ENCODE data around the gene LSM2. TPM values are rescaled to one million over a fixed set of nuclear protein-coding genes. Genes with fewer than 3 reads are reported as not detected.

LSM2 gene
- total and polyA plus RNA-seq, 9 donors: 41.3 to 64.3 (median 55.3) TPM

DNA sequence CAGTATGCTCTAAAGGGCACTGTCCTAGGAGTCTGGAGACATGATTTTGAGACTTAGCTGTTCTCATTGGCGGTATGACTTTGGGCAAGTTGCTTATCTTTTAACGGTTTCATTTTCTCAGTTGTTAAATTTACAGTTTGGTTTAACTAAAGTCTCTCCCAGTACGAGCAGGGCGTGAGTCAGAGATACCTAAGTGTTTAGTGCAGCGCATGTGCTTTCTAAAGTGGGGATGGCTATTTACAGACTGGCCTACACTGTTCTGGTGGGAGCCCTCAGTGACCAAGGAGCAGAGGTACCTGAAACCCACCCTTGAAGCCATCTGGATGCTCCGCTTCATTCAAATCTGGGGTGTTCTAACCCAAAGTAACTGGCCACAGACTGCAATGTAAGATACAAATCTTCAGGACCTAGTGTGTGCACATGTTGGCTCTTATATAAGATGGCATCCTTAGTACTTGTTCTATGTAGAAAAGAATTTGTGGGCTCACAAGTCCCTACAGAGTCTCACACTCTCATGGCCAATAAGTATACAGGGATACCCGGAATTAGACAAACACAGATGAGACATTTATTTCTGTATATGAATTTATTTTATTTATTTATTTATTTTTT lies 56.2 kb downstream of the LSM2 start:
- H3K27ac ChIP-seq (ENCODE audit: low read length): no peak overlapping the region
- 88% methylated on average over 6 of the region's 7 CpGs for WGBS (ENCODE audit: insufficient coverage)

DNA sequence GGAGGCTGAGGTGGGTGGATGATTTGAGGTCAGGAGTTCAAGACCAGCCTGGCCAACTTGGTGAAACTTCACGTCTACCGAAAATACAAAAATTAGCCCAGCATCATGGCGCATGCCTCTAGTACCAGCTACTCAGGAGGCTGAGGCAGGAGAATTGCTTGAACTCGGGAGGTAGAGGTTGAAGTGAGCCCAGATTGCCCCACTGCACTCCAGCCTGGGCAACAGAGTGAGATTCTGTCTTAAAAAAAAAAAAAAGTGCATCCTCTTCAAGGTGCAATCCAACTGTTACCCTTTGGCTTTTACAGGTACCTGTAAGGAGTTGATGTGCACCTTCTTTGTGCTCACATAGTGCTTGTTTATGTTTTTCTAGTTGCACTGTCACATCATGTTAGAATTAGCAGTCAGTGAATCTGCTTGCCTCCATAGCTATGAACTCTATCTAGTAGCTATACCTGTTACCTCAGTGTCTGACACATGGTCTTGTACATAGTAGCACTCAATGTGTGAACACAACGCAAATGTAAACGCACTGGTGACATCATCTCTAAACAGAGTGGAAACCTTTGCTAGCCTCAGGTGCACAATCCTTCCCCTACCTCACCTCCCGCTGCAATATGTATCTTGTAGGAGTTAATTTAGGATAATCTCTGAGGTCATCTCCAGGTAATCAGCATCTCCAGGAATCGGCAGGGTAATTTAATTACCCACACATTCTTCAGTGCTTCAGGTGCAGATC lies 57.3 kb downstream of the LSM2 start:
- DNase-seq: no peak
- no peaks in the 10 kb centered on the region for H3K9me3 ChIP-seq (replicated peaks; ENCODE audit: control insufficient read depth, low read depth, low read length)
- no peaks in the 10 kb centered on the region for H3K27me3 ChIP-seq (ENCODE audit: control insufficient read depth, insufficient read depth, low read length)
- peaks cover 11% of the 10 kb centered on the region for H3K36me3 ChIP-seq (ENCODE audit: control insufficient read depth, insufficient read depth, low read length)
- no peak overlapping the region for H3K27ac ChIP-seq (ENCODE audit: low read length)
- 80% methylated on average over 1 of the region's 8 CpGs for WGBS (ENCODE audit: insufficient coverage)
- H3K4me3 ChIP-seq (ENCODE audit: low read length): no peak overlapping the region
- H3K4me1 ChIP-seq (ENCODE audit: control insufficient read depth, insufficient read depth, low read length): no peaks in the 10 kb centered on the region

More for the DNA sequence above, 56.2 kb downstream of the LSM2 start:
- H3K4me3 ChIP-seq (ENCODE audit: low read length): no peak overlapping the region
- no peaks in the 10 kb centered on the region for H3K9me3 ChIP-seq (replicated peaks; ENCODE audit: control insufficient read depth, low read depth, low read length)
- no peaks in the 10 kb centered on the region for H3K27me3 ChIP-seq (ENCODE audit: control insufficient read depth, insufficient read depth, low read length)
- peaks cover 11% of the 10 kb centered on the region for H3K36me3 ChIP-seq (ENCODE audit: control insufficient read depth, insufficient read depth, low read length)
- DNase-seq: no peak
- H3K4me1 ChIP-seq (ENCODE audit: control insufficient read depth, insufficient read depth, low read length): no peaks in the 10 kb centered on the region

Other genes with a start within 250 kb of the LSM2 start
Only the 30 nearest of the 40 such genes appear.
- gene BAG6, start 154.3 kb downstream of the LSM2 start, total RNA-seq: 150 TPM
- 100 to 1,000 TPM; 170 to 229 (median 214) TPM for gene BAG6, start 154.3 kb downstream of the LSM2 start, polyA plus RNA-seq (ENCODE audit: insufficient read depth in 1 of 8, insufficient read length in 8 of 8, low replicate concordance in 1 of 8)
- gene APOM, start 151.1 kb downstream of the LSM2 start, total RNA-seq: 2.6 TPM
- 1 to 10 TPM; 3.5 to 8.5 (median 4.1) TPM for gene APOM, start 151.1 kb downstream of the LSM2 start, polyA plus RNA-seq (ENCODE audit: insufficient read depth in 1 of 8, insufficient read length in 8 of 8, low replicate concordance in 1 of 8)
- gene C6orf47, start 146.2 kb downstream of the LSM2 start, total RNA-seq: 17.1 TPM
- gene C6orf47, start 146.2 kb downstream of the LSM2 start, polyA plus RNA-seq (ENCODE audit: insufficient read depth in 1 of 8, insufficient read length in 8 of 8, low replicate concordance in 1 of 8): 10 to 100 TPM; 13.7 to 18.9 (median 14.7) TPM
- gene GPANK1, start 142.0 kb downstream of the LSM2 start, total RNA-seq: 9.8 TPM
- 10 to 100 TPM; 13.8 to 19.0 (median 15.7) TPM for gene GPANK1, start 142.0 kb downstream of the LSM2 start, polyA plus RNA-seq (ENCODE audit: insufficient read depth in 1 of 8, insufficient read length in 8 of 8, low replicate concordance in 1 of 8)
- 107 TPM for gene CSNK2B, start 140.9 kb downstream of the LSM2 start, total RNA-seq
- gene CSNK2B, start 140.9 kb downstream of the LSM2 start, polyA plus RNA-seq (ENCODE audit: insufficient read depth in 1 of 8, insufficient read length in 8 of 8, low replicate concordance in 1 of 8): 100 to 1,000 TPM; 127 to 175 (median 140) TPM
- 4.9 TPM for gene LY6G5B, start 137.0 kb downstream of the LSM2 start, total RNA-seq
- gene LY6G5B, start 137.0 kb downstream of the LSM2 start, polyA plus RNA-seq (ENCODE audit: insufficient read depth in 1 of 8, insufficient read length in 8 of 8, low replicate concordance in 1 of 8): 10 to 100 TPM in 5 of 8 donors, 1 to 10 TPM in 3; 5.8 to 16.7 (median 12.8) TPM
- 0.80 TPM for gene LY6G5C, start 125.9 kb downstream of the LSM2 start, total RNA-seq
- 1 to 10 TPM in 7 of 8 donors, under 1 TPM in 1; 0.70 to 3.9 (median 2.2) TPM for gene LY6G5C, start 125.9 kb downstream of the LSM2 start, polyA plus RNA-seq (ENCODE audit: insufficient read depth in 1 of 8, insufficient read length in 8 of 8, low replicate concordance in 1 of 8)
- gene ABHD16A, start 103.6 kb downstream of the LSM2 start, total RNA-seq: 50.8 TPM
- 10 to 100 TPM; 42.0 to 55.8 (median 44.9) TPM for gene ABHD16A, start 103.6 kb downstream of the LSM2 start, polyA plus RNA-seq (ENCODE audit: insufficient read depth in 1 of 8, insufficient read length in 8 of 8, low replicate concordance in 1 of 8)
- not detected for gene LY6G6F, start 100.1 kb downstream of the LSM2 start, total RNA-seq
- not detected for gene LY6G6F, start 100.1 kb downstream of the LSM2 start, polyA plus RNA-seq (ENCODE audit: insufficient read depth in 1 of 8, insufficient read length in 8 of 8, low replicate concordance in 1 of 8)
- gene LY6G6D, start 91.6 kb downstream of the LSM2 start, total RNA-seq: 0.58 TPM
- 1 to 10 TPM in 1 of 8 donors, under 1 TPM in 4, not detected in 3; 0.31 to 1.7 (median 0.75) TPM for gene LY6G6D, start 91.6 kb downstream of the LSM2 start, polyA plus RNA-seq (ENCODE audit: insufficient read depth in 1 of 8, insufficient read length in 8 of 8, low replicate concordance in 1 of 8)
- gene LY6G6C, start 85.2 kb downstream of the LSM2 start, total RNA-seq: 0.09 TPM
- 1 to 10 TPM in 1 of 8 donors, under 1 TPM in 6, not detected in 1; 0.15 to 1.2 (median 0.37) TPM for gene LY6G6C, start 85.2 kb downstream of the LSM2 start, polyA plus RNA-seq (ENCODE audit: insufficient read depth in 1 of 8, insufficient read length in 8 of 8, low replicate concordance in 1 of 8)
- gene MPIG6B, start 83.6 kb downstream of the LSM2 start, total RNA-seq: 0.09 TPM
- gene MPIG6B, start 83.6 kb downstream of the LSM2 start, polyA plus RNA-seq (ENCODE audit: insufficient read depth in 1 of 8, insufficient read length in 8 of 8, low replicate concordance in 1 of 8): 1 to 10 TPM in 1 of 8 donors, under 1 TPM in 7; 0.44 to 1.2 (median 0.74) TPM
- gene DDAH2, start 77.7 kb downstream of the LSM2 start, total RNA-seq: 101 TPM
- 100 to 1,000 TPM; 111 to 147 (median 135) TPM for gene DDAH2, start 77.7 kb downstream of the LSM2 start, polyA plus RNA-seq (ENCODE audit: insufficient read depth in 1 of 8, insufficient read length in 8 of 8, low replicate concordance in 1 of 8)
- 219 TPM for gene CLIC1, start 70.4 kb downstream of the LSM2 start, total RNA-seq
- gene CLIC1, start 70.4 kb downstream of the LSM2 start, polyA plus RNA-seq (ENCODE audit: insufficient read depth in 1 of 8, insufficient read length in 8 of 8, low replicate concordance in 1 of 8): 100 to 1,000 TPM; 117 to 177 (median 152) TPM
- 9.1 TPM for gene MSH5, start 67.0 kb downstream of the LSM2 start, total RNA-seq
- 10 to 100 TPM in 6 of 8 donors, 1 to 10 TPM in 2; 5.3 to 20.8 (median 11.5) TPM for gene MSH5, start 67.0 kb downstream of the LSM2 start, polyA plus RNA-seq (ENCODE audit: insufficient read depth in 1 of 8, insufficient read length in 8 of 8, low replicate concordance in 1 of 8)
- gene SAPCD1, start 44.3 kb downstream of the LSM2 start, total RNA-seq: 2.7 TPM
- 1 to 10 TPM; 1.4 to 6.3 (median 2.9) TPM for gene SAPCD1, start 44.3 kb downstream of the LSM2 start, polyA plus RNA-seq (ENCODE audit: insufficient read depth in 1 of 8, insufficient read length in 8 of 8, low replicate concordance in 1 of 8)
- gene VWA7, start 29.6 kb downstream of the LSM2 start, total RNA-seq: 1.2 TPM
- gene VWA7, start 29.6 kb downstream of the LSM2 start, polyA plus RNA-seq (ENCODE audit: insufficient read depth in 1 of 8, insufficient read length in 8 of 8, low replicate concordance in 1 of 8): 1 to 10 TPM in 7 of 8 donors, under 1 TPM in 1; 0.71 to 2.1 (median 1.6) TPM
- gene VARS1, start 11.2 kb downstream of the LSM2 start, total RNA-seq: 21.9 TPM
- gene VARS1, start 11.2 kb downstream of the LSM2 start, polyA plus RNA-seq (ENCODE audit: insufficient read depth in 1 of 8, insufficient read length in 8 of 8, low replicate concordance in 1 of 8): 10 to 100 TPM; 35.1 to 63.0 (median 51.2) TPM
- gene HSPA1L, start 8.3 kb upstream of the LSM2 start, total RNA-seq: 2.3 TPM
- 1 to 10 TPM; 2.9 to 4.1 (median 3.6) TPM for gene HSPA1L, start 8.3 kb upstream of the LSM2 start, polyA plus RNA-seq (ENCODE audit: insufficient read depth in 1 of 8, insufficient read length in 8 of 8, low replicate concordance in 1 of 8)
- 76.7 TPM for gene HSPA1A, start 8.6 kb upstream of the LSM2 start, total RNA-seq
- 10 to 100 TPM; 57.3 to 94.7 (median 82.0) TPM for gene HSPA1A, start 8.6 kb upstream of the LSM2 start, polyA plus RNA-seq (ENCODE audit: insufficient read depth in 1 of 8, insufficient read length in 8 of 8, low replicate concordance in 1 of 8)
- 56.2 TPM for gene HSPA1B, start 20.8 kb upstream of the LSM2 start, total RNA-seq
- 100 to 1,000 TPM in 1 of 8 donors, 10 to 100 TPM in 7; 42.7 to 101 (median 63.5) TPM for gene HSPA1B, start 20.8 kb upstream of the LSM2 start, polyA plus RNA-seq (ENCODE audit: insufficient read depth in 1 of 8, insufficient read length in 8 of 8, low replicate concordance in 1 of 8)
- gene NEU1, start 55.9 kb upstream of the LSM2 start, total RNA-seq: 27.1 TPM
- gene NEU1, start 55.9 kb upstream of the LSM2 start, polyA plus RNA-seq (ENCODE audit: insufficient read depth in 1 of 8, insufficient read length in 8 of 8, low replicate concordance in 1 of 8): 10 to 100 TPM; 14.5 to 24.5 (median 18.1) TPM
- 0.18 TPM for gene SLC44A4, start 72.0 kb upstream of the LSM2 start, total RNA-seq
- 1 to 10 TPM in 2 of 8 donors, under 1 TPM in 6; 0.12 to 8.9 (median 0.37) TPM for gene SLC44A4, start 72.0 kb upstream of the LSM2 start, polyA plus RNA-seq (ENCODE audit: insufficient read depth in 1 of 8, insufficient read length in 8 of 8, low replicate concordance in 1 of 8)
- 28.3 TPM for gene EHMT2, start 90.7 kb upstream of the LSM2 start, total RNA-seq
- 10 to 100 TPM; 30.7 to 43.8 (median 33.8) TPM for gene EHMT2, start 90.7 kb upstream of the LSM2 start, polyA plus RNA-seq (ENCODE audit: insufficient read depth in 1 of 8, insufficient read length in 8 of 8, low replicate concordance in 1 of 8)
- 2.7 TPM for gene ZBTB12, start 95.1 kb upstream of the LSM2 start, total RNA-seq
- 10 to 100 TPM in 7 of 8 donors, 1 to 10 TPM in 1; 9.2 to 15.3 (median 14.0) TPM for gene ZBTB12, start 95.1 kb upstream of the LSM2 start, polyA plus RNA-seq (ENCODE audit: insufficient read depth in 1 of 8, insufficient read length in 8 of 8, low replicate concordance in 1 of 8)
- gene C2, start 120.8 kb upstream of the LSM2 start, total RNA-seq: 3.7 TPM
- 1 to 10 TPM; 3.3 to 9.5 (median 5.0) TPM for gene C2, start 120.8 kb upstream of the LSM2 start, polyA plus RNA-seq (ENCODE audit: insufficient read depth in 1 of 8, insufficient read length in 8 of 8, low replicate concordance in 1 of 8)
- 1.6 TPM for gene CFB, start 139.1 kb upstream of the LSM2 start, total RNA-seq
- 1 to 10 TPM; 1.0 to 4.8 (median 2.0) TPM for gene CFB, start 139.1 kb upstream of the LSM2 start, polyA plus RNA-seq (ENCODE audit: insufficient read depth in 1 of 8, insufficient read length in 8 of 8, low replicate concordance in 1 of 8)
- 48.9 TPM for gene NELFE, start 152.0 kb upstream of the LSM2 start, total RNA-seq
- 10 to 100 TPM; 64.7 to 72.6 (median 69.2) TPM for gene NELFE, start 152.0 kb upstream of the LSM2 start, polyA plus RNA-seq (ENCODE audit: insufficient read depth in 1 of 8, insufficient read length in 8 of 8, low replicate concordance in 1 of 8)
- 21.8 TPM for gene SKIC2, start 152.2 kb upstream of the LSM2 start, total RNA-seq
- gene SKIC2, start 152.2 kb upstream of the LSM2 start, polyA plus RNA-seq (ENCODE audit: insufficient read depth in 1 of 8, insufficient read length in 8 of 8, low replicate concordance in 1 of 8): 10 to 100 TPM; 27.0 to 34.1 (median 30.8) TPM
- gene DXO, start 165.2 kb upstream of the LSM2 start, total RNA-seq: 10.7 TPM
- 10 to 100 TPM; 16.0 to 22.2 (median 17.4) TPM for gene DXO, start 165.2 kb upstream of the LSM2 start, polyA plus RNA-seq (ENCODE audit: insufficient read depth in 1 of 8, insufficient read length in 8 of 8, low replicate concordance in 1 of 8)